Small intestine (tissue), 7 donors: ENCODE measurements around the gene PGM3. TPM values are rescaled to one million over a fixed set of nuclear protein-coding genes. Genes with fewer than 3 reads are reported as not detected.

Source experiments
- DNase-seq, 2 donors: peaks; one replicate each; pipeline versions ENCODE4 v3.0.0 to v3.0.0-alpha.2; 2013
- FAIRE-seq: peaks from 2 replicates; lab custom pipeline; 2012; peaks lifted over from hg19 to GRCh38; lab: Jason Lieb, UNC
- H3K27ac ChIP-seq, 3 donors: one replicate each; pipeline ENCODE4 v1.5.1; 2013; ENCODE audit warnings: low read length in 2 of 3, mild to moderate bottlenecking in 2 of 3, control low read depth in 1 of 3, inconsistent platforms in 1 of 3, low read depth in 1 of 3, moderate library complexity in 1 of 3
- H3K27me3 ChIP-seq, 3 donors: one replicate each; pipeline ENCODE4 v1.6.1; 2013; ENCODE audit warnings: low read length in 3 of 3, inconsistent platforms in 1 of 3; ENCODE audit not compliant: control insufficient read depth in 3 of 3, insufficient read depth in 3 of 3
- H3K36me3 ChIP-seq, 3 donors: one replicate each; pipeline ENCODE4 v1.6.1; 2013; ENCODE audit warnings: low read length in 3 of 3, inconsistent platforms in 1 of 3, low read depth in 1 of 3, mild to moderate bottlenecking in 1 of 3, moderate library complexity in 1 of 3; ENCODE audit not compliant: control insufficient read depth in 3 of 3, insufficient read depth in 2 of 3
- H3K4me1 ChIP-seq, 3 donors: one replicate each; pipeline ENCODE4 v1.6.1; 2013; ENCODE audit warnings: low read length in 2 of 3, inconsistent platforms in 1 of 3, low read depth in 1 of 3, mild to moderate bottlenecking in 1 of 3, moderate library complexity in 1 of 3; ENCODE audit not compliant: control insufficient read depth in 3 of 3, insufficient read depth in 2 of 3
- H3K4me3 ChIP-seq, 3 donors: one replicate each; pipeline ENCODE4 v1.5.1; 2013; ENCODE audit warnings: low read length in 3 of 3, control low read depth in 1 of 3, inconsistent platforms in 1 of 3, low read depth in 1 of 3, mild to moderate bottlenecking in 1 of 3, moderate library complexity in 1 of 3
- H3K9me3 ChIP-seq, 2 donors: one replicate each; pipeline ENCODE4 v1.6.1; 2013; ENCODE audit warnings: low read depth in 1 of 2, low read length in 1 of 2; ENCODE audit not compliant: control insufficient read depth in 2 of 2, insufficient read depth in 1 of 2
- WGBS, 3 donors: extraction: QIAGEN DNeasy Blood & Tissue Kit; methylation state at CpG; one replicate each; pipeline ENCODE4 v1.1.7; 2013; 5-methylcytosine and 5-hydroxymethylcytosine counted together
- polyA plus RNA-seq, 4 donors: library from polyadenylated mRNA; stranded (reverse) in 3 of 4; unstranded in 1 of 4; fragments of 200-250 nt in 3 of 4; fragments of 120-200 nt in 1 of 4; gene quantifications; one replicate each; pipeline versions ENCODE4 v1.2.1 to v1.2.3, GENCODE V29; 2013
- donor health status: healthy with polysubstance abuse.
- donor health status: control.
- donor health status: control.
- donor health status: Bipolar disorder and iron deficiency.
- donor health status: healthy.

The PGM3 gene
- polyA plus RNA-seq, 4 donors, result 7.3 to 87.7 (median 11.6) TPM

DNA sequence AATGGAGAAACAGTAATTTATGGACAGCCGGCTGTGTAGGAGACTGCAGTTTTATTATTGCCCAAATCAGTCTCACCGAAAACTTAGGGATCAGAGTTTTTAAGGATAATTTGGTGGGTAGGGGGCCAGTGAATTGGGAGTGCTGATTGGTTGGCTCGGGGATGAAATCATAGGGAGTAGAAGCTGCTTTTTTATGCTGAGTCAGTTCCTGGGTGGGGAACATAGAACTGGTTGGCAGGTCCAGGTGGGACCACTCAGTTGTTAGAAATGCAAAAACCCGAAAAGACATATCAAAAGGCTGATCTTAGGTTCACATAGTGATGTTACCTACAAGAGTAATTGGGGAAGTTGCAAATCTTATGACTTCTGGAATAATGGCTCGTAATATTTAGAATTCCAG lies 66.3 kb downstream of the PGM3 start:
- H3K4me1 ChIP-seq, result no peaks in the 10 kb centered on the region
- DNase-seq, result no peak

DNA sequence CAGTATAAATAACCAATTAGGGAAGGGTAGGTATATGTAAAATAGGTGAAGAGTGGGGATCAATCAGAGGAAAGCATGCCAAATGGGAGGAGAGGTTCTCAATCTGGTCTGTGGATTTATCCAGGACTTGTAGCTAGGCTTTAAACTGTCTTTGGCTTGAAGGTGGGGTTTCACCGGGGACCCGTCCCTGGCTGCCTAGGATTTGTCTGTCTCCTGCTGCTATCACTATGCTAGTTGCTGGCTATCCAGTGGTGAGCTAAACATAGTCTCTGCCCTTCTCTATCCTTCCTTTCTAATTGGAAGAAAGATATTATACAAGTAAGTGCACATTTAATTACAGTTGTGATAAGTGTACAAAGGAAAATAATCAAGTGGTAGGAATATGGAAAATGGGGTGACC lies 66.8 kb downstream of the PGM3 start:
- H3K27me3 ChIP-seq, result no peaks in the 10 kb centered on the region
- H3K36me3 ChIP-seq, result peaks cover 9 to 25% (median 24%) of the 10 kb centered on the region in 3 donors
- 95 to 100% (median 96%) methylated on average over 2 of the region's 2 CpGs for WGBS, 3 donors
- H3K27ac ChIP-seq, result no peak overlapping the region
- FAIRE-seq (no peak), DNase-seq (no peak)
- no peak overlapping the region for H3K4me3 ChIP-seq
- no peaks in the 10 kb centered on the region for H3K9me3 ChIP-seq
- no peaks in the 10 kb centered on the region for H3K4me1 ChIP-seq

More for the DNA sequence above, 66.3 kb downstream of the PGM3 start:
- WGBS, 3 donors, result 95 to 96% (median 95%) methylated on average over 5 of the region's 5 CpGs
- FAIRE-seq, result no peak
- peaks cover 9 to 27% (median 25%) of the 10 kb centered on the region in 3 donors for H3K36me3 ChIP-seq
- no peak overlapping the region for H3K27ac ChIP-seq
- no peaks in the 10 kb centered on the region for H3K27me3 ChIP-seq
- no peak overlapping the region for H3K4me3 ChIP-seq
- H3K9me3 ChIP-seq, result no peaks in the 10 kb centered on the region

DNA sequence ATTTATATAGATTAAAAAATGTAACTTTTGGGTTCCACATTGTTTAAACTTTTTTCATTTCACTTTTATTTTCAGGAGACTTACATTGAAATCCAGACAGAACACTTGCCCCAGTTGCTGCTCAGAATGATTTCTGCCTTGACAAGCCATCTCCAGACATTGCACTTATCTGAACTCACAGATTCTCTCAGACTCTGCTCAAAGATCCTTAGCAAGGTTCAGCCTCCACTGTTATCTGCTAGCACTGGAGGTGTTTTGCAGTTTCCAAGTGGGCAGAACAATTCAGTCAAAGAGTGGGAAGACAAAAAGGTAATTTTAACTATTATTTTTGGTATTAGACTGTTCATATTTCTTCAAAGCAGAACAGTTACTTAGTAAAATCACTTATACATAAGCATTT lies 67.6 kb downstream of the PGM3 start:
- no peaks in the 10 kb centered on the region for H3K27me3 ChIP-seq
- H3K9me3 ChIP-seq, result no peaks in the 10 kb centered on the region
- no peaks in the 10 kb centered on the region for H3K4me1 ChIP-seq
- no peak overlapping the region for H3K4me3 ChIP-seq
- DNase-seq (no peak), FAIRE-seq (no peak)
- no peak overlapping the region for H3K27ac ChIP-seq
- H3K36me3 ChIP-seq, result peaks cover 9 to 26% (median 20%) of the 10 kb centered on the region in 3 donors

DNA sequence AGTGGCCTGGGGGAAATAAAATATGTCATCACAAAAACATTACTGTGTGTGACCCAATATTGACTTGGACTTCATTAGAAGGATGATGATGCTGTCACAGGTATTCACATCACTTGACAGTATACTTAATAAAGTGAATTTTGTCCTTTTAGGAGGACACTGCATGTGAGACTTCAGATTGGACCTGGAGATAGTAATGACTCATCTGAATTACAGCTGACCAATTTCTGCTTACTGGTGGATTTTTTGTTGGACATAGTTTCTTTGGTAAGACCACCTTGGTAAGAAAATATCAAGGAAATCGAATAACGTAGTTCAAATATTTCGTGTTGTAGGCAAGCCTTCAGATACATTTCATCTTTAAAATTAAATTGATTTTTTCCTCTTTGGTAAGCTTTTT lies 68.5 kb downstream of the PGM3 start:
- WGBS, 3 donors, result 94 to 97% (median 95%) methylated on average over 3 of the region's 3 CpGs
- Histone ChIP-seq H3K27ac (no peak overlapping the region), H3K27me3 (no peaks in the 10 kb centered on the region), H3K4me3 (no peak overlapping the region), H3K4me1 (no peaks in the 10 kb centered on the region), H3K36me3 (peaks cover 9 to 26% (median 17%) of the 10 kb centered on the region in 3 donors), H3K9me3 (no peaks in the 10 kb centered on the region)
- FAIRE-seq (no peak), DNase-seq (no peak)

DNA sequence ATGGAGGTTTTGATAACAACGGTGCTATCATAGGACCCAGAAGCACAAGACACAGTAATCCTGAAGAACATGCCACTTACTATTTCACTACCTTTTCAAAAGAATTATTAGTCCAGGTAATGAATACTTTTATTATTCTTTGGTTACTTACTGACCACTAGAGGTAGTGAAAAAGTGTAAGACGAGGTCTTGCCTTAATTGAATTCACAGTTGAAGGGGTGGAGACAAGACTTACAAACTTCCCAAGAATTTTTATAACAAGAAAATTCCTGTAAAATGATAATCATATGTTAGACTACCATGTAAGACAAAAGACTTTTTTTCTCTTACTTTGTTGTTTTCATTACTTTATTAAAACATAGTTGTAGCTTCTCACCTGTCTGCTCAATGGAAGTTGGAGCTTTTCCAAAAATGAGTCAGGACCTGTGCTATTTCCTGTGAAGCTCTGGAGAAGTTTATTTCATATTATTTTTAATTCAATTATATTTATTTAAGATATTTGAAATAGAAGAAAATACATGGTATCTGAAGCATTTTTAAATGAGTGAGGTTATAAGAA lies 73.2 kb downstream of the PGM3 start:
- no peak overlapping the region for H3K27ac ChIP-seq
- H3K27me3 ChIP-seq, result no peaks in the 10 kb centered on the region
- H3K36me3 ChIP-seq, result peaks cover 0 to 11% (median 0%) of the 10 kb centered on the region in 3 donors
- 90 to 97% (median 96%) methylated on average over 2 of the region's 2 CpGs for WGBS, 3 donors
- no peak overlapping the region for H3K4me3 ChIP-seq
- DNase-seq (no peak), FAIRE-seq (no peak)
- H3K9me3 ChIP-seq, result no peaks in the 10 kb centered on the region
- H3K4me1 ChIP-seq, result no peaks in the 10 kb centered on the region

DNA sequence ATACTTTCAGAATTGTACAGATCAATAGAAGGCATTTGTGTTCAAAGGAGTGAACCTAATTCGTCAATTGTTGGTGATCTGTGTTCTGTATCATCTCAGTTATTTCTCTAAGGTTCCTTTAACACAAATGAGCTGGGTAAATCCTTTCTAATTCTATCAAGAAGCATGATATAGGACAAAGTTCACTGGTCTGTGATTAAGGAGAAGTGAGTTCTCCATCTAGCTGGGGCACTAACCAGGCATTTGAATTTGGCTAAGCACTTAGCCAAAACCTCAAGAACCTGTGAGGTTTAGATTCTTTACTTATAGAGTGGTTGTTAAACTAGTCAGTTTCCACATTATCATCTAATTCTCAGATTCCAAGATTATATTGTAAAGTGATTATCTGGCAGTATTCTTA lies 75.3 kb downstream of the PGM3 start:
- no peaks in the 10 kb centered on the region for H3K9me3 ChIP-seq
- no peaks in the 10 kb centered on the region for H3K27me3 ChIP-seq
- FAIRE-seq (no peak), DNase-seq (peak in 1 of 2 donors; percentile 9)
- no peak overlapping the region for H3K27ac ChIP-seq
- no peak overlapping the region for H3K4me3 ChIP-seq
- 67 to 82% (median 71%) methylated on average over 1 of the region's 1 CpG for WGBS, 3 donors
- no peaks in the 10 kb centered on the region for H3K4me1 ChIP-seq
- H3K36me3 ChIP-seq, result peaks cover 0 to 2% (median 0%) of the 10 kb centered on the region in 3 donors

Other genes with a start within 250 kb of the PGM3 start
- 1 to 10 TPM in 3 of 4 donors, under 1 TPM in 1; 0.54 to 8.0 (median 4.0) TPM for gene UBE3D, start 127.4 kb downstream of the PGM3 start, polyA plus RNA-seq
- 10 to 100 TPM in 2 of 4 donors, 1 to 10 TPM in 2; 5.9 to 34.7 (median 9.3) TPM for gene DOP1A, start 125.6 kb downstream of the PGM3 start, polyA plus RNA-seq
- gene RWDD2A, start 92 bp upstream of the PGM3 start, polyA plus RNA-seq, result 1 to 10 TPM; 1.1 to 6.2 (median 1.5) TPM
- gene ME1, start 237.8 kb upstream of the PGM3 start, polyA plus RNA-seq, result 10 to 100 TPM in 3 of 4 donors, 1 to 10 TPM in 1; 9.6 to 48.3 (median 15.6) TPM